ENCODE results near the gene VTCN1.

Gene VTCN1

DNA sequence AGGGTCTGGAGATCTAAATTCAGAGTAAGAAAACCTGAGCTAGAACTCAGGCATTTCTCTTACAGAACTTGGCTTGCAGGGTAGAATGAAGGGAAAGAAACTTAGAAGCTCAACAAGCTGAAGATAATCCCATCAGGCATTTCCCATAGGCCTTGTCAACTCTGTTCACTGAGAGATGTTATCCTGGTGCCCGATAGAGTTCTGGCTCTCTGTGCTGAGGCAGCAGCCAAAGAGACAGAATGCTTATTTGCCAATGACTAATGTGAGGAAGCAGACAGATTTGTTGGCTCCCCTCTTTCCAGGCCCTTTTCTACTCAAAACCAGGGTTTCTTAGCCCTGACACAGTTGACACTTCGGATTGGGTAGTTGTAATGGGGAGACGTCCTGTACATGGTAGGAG lies 66.9 kb downstream of the VTCN1 start:
- Histone ChIP-seq H3K27ac (ENCODE audit: low read length) (no peak overlapping the region), H3K27me3 (ENCODE audit: control insufficient read depth in 1 of 2, insufficient read depth in 2 of 2, low read length in 2 of 2) (peaks cover 0 to 2% of the 10 kb centered on the region in 2 donors), H3K36me3 (ENCODE audit: control insufficient read depth in 2 of 2, insufficient read depth in 2 of 2, low read length in 2 of 2) (no peaks in the 10 kb centered on the region), H3K9me3 (ENCODE audit: control insufficient read depth in 2 of 2, low read length in 2 of 2) (no peaks in the 10 kb centered on the region), H3K9ac (ENCODE audit: low read length in 2 of 2) (no peak overlapping the region), H3K4me1 (ENCODE audit: control insufficient read depth, insufficient read depth, low read length) (no peaks in the 10 kb centered on the region), H3K4me3 (ENCODE audit: low read length in 2 of 2) (no peak overlapping the region)

DNA sequence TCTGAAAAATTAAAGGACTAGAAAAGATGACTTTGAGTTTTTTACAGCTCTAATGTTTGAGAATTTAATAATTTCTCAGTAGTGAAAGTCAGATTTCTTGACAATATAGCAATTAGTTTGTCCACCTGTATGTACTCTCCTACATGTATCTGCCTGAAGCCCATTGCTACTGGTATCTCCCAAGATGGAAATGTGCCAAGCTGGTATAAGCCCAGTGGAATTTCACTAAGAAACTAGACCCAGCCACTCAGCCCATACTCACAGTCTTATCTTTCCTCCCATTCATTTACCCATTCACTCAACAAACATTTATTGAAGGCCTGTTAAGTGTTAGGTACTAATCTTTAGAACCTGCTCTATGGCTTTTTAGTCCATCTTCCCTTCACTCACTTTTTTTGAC lies 67.6 kb downstream of the VTCN1 start:
- Histone ChIP-seq H3K4me3 (ENCODE audit: low read length in 2 of 2) (no peak overlapping the region), H3K9me3 (ENCODE audit: control insufficient read depth in 2 of 2, low read length in 2 of 2) (no peaks in the 10 kb centered on the region), H3K27ac (ENCODE audit: low read length) (no peak overlapping the region), H3K36me3 (ENCODE audit: control insufficient read depth in 2 of 2, insufficient read depth in 2 of 2, low read length in 2 of 2) (no peaks in the 10 kb centered on the region), H3K27me3 (ENCODE audit: control insufficient read depth in 1 of 2, insufficient read depth in 2 of 2, low read length in 2 of 2) (peaks cover 0 to 2% of the 10 kb centered on the region in 2 donors), H3K4me1 (ENCODE audit: control insufficient read depth, insufficient read depth, low read length) (no peaks in the 10 kb centered on the region), H3K9ac (ENCODE audit: low read length in 2 of 2) (no peak overlapping the region)

DNA sequence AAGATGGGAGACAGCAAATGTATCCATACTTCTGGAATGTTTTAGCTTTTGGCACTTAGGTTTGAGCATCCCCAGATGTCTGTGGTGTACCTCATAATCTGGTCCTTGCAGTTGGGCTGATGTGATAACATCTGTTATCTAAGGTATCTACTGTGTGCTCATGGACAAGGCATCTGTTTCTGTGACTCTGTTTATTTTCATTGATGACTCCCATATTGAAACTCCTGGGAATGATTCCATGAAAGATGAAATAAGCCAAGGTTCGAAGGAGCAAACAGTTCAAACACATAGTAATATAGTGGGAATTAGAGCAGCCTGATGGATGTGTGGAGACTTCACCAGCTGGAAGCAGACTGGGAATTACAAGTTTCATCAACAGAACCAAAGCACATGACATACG lies 68.5 kb downstream of the VTCN1 start:
- Histone ChIP-seq H3K4me3 (ENCODE audit: low read length in 2 of 2) (no peak overlapping the region), H3K4me1 (ENCODE audit: control insufficient read depth, insufficient read depth, low read length) (no peaks in the 10 kb centered on the region), H3K36me3 (ENCODE audit: control insufficient read depth in 2 of 2, insufficient read depth in 2 of 2, low read length in 2 of 2) (no peaks in the 10 kb centered on the region), H3K27ac (ENCODE audit: low read length) (no peak overlapping the region), H3K9me3 (ENCODE audit: control insufficient read depth in 2 of 2, low read length in 2 of 2) (no peaks in the 10 kb centered on the region), H3K9ac (ENCODE audit: low read length in 2 of 2) (no peak overlapping the region), H3K27me3 (ENCODE audit: control insufficient read depth in 1 of 2, insufficient read depth in 2 of 2, low read length in 2 of 2) (peaks cover 0 to 2% of the 10 kb centered on the region in 2 donors)

DNA sequence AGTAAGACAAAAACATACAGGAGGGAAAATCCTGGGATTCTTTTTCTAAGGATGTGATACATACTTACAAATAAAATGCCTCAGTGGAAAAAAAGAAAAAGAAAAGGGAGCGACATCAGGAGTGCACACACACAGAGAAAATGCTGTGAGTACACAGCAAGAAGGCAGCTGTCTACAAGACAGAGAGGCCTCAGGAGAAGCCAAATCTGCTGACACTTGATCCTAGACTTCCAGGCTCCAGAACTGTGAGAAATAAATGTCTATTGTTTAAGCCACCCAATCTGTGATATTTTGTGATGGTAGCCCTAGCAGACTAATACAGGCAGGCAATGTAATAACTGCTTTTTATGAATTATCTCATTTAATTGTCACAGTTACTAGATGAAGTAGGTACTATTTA lies 72.2 kb downstream of the VTCN1 start:
- no peak overlapping the region for H3K27ac ChIP-seq (ENCODE audit: low read length)
- no peaks in the 10 kb centered on the region for H3K4me1 ChIP-seq (ENCODE audit: control insufficient read depth, insufficient read depth, low read length)
- no peaks in the 10 kb centered on the region for H3K9me3 ChIP-seq (ENCODE audit: control insufficient read depth in 2 of 2, low read length in 2 of 2)
- no peaks in the 10 kb centered on the region for H3K36me3 ChIP-seq (ENCODE audit: control insufficient read depth in 2 of 2, insufficient read depth in 2 of 2, low read length in 2 of 2)
- H3K9ac ChIP-seq (ENCODE audit: low read length in 2 of 2): no peak overlapping the region
- no peaks in the 10 kb centered on the region for H3K27me3 ChIP-seq (ENCODE audit: control insufficient read depth in 1 of 2, insufficient read depth in 2 of 2, low read length in 2 of 2)
- H3K4me3 ChIP-seq (ENCODE audit: low read length in 2 of 2): no peak overlapping the region

- Histone ChIP-seq H3K27ac (ENCODE audit: low read length) (no peak overlapping the region), H3K4me3 (ENCODE audit: low read length in 2 of 2) (no peak overlapping the region), H3K9ac (ENCODE audit: low read length in 2 of 2) (no peak overlapping the region), H3K4me1 (ENCODE audit: control insufficient read depth, insufficient read depth, low read length) (no peaks in the 10 kb centered on the region), H3K9me3 (ENCODE audit: control insufficient read depth in 2 of 2, low read length in 2 of 2) (no peaks in the 10 kb centered on the region), H3K27me3 (ENCODE audit: control insufficient read depth in 1 of 2, insufficient read depth in 2 of 2, low read length in 2 of 2) (no peaks in the 10 kb centered on the region), H3K36me3 (ENCODE audit: control insufficient read depth in 2 of 2, insufficient read depth in 2 of 2, low read length in 2 of 2) (no peaks in the 10 kb centered on the region)
Observed at GRCh38 chr1:117138106-117138505, 72.6 kb downstream of the VTCN1 start.

GRCh38 chr1:117137281-117137855 lies 73.4 kb downstream of the VTCN1 start:
- no peak overlapping the region for H3K4me3 ChIP-seq (ENCODE audit: low read length in 2 of 2)
- H3K4me1 ChIP-seq (ENCODE audit: control insufficient read depth, insufficient read depth, low read length): no peaks in the 10 kb centered on the region
- no peaks in the 10 kb centered on the region for H3K9me3 ChIP-seq (ENCODE audit: control insufficient read depth in 2 of 2, low read length in 2 of 2)
- no peaks in the 10 kb centered on the region for H3K36me3 ChIP-seq (ENCODE audit: control insufficient read depth in 2 of 2, insufficient read depth in 2 of 2, low read length in 2 of 2)
- H3K27ac ChIP-seq (ENCODE audit: low read length): no peak overlapping the region
- H3K27me3 ChIP-seq (ENCODE audit: control insufficient read depth in 1 of 2, insufficient read depth in 2 of 2, low read length in 2 of 2): no peaks in the 10 kb centered on the region
- H3K9ac ChIP-seq (ENCODE audit: low read length in 2 of 2): no peak overlapping the region

GRCh38 chr1:117136749-117137148 lies 74.0 kb downstream of the VTCN1 start:
- Histone ChIP-seq H3K27me3 (ENCODE audit: control insufficient read depth in 1 of 2, insufficient read depth in 2 of 2, low read length in 2 of 2) (no peaks in the 10 kb centered on the region), H3K36me3 (ENCODE audit: control insufficient read depth in 2 of 2, insufficient read depth in 2 of 2, low read length in 2 of 2) (no peaks in the 10 kb centered on the region), H3K9ac (ENCODE audit: low read length in 2 of 2) (no peak overlapping the region), H3K27ac (ENCODE audit: low read length) (no peak overlapping the region), H3K4me1 (ENCODE audit: control insufficient read depth, insufficient read depth, low read length) (no peaks in the 10 kb centered on the region), H3K4me3 (ENCODE audit: low read length in 2 of 2) (no peak overlapping the region), H3K9me3 (ENCODE audit: control insufficient read depth in 2 of 2, low read length in 2 of 2) (no peaks in the 10 kb centered on the region)

DNA sequence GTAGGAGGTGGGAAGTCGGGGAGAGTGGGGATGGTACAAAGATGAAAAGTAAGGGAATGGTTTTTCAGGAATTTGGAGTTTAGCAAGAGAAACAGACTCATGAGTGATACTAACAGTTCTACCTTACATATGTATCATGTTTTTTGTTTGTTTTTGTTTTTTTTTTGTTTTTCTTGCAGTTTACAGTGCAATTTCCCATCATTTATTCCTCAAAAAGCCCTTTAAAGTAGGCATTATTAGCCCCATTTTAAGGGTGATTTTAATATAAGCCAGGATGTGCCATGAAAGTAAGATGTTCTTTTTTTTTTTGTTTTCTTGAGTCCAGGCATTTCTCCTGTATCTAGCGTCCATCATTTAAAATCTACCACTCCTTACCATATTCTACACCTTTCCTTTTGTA lies 75.4 kb downstream of the VTCN1 start:
- Histone ChIP-seq H3K9ac (ENCODE audit: low read length in 2 of 2) (no peak overlapping the region), H3K4me1 (ENCODE audit: control insufficient read depth, insufficient read depth, low read length) (no peaks in the 10 kb centered on the region), H3K4me3 (ENCODE audit: low read length in 2 of 2) (no peak overlapping the region), H3K27me3 (ENCODE audit: control insufficient read depth in 1 of 2, insufficient read depth in 2 of 2, low read length in 2 of 2) (no peaks in the 10 kb centered on the region), H3K36me3 (ENCODE audit: control insufficient read depth in 2 of 2, insufficient read depth in 2 of 2, low read length in 2 of 2) (no peaks in the 10 kb centered on the region), H3K9me3 (ENCODE audit: control insufficient read depth in 2 of 2, low read length in 2 of 2) (no peaks in the 10 kb centered on the region), H3K27ac (ENCODE audit: low read length) (no peak overlapping the region)

GRCh38 chr1:117130526-117130925 lies 80.2 kb downstream of the VTCN1 start:
- Histone ChIP-seq H3K36me3 (ENCODE audit: control insufficient read depth in 2 of 2, insufficient read depth in 2 of 2, low read length in 2 of 2) (no peaks in the 10 kb centered on the region), H3K27me3 (ENCODE audit: control insufficient read depth in 1 of 2, insufficient read depth in 2 of 2, low read length in 2 of 2) (no peaks in the 10 kb centered on the region), H3K4me1 (ENCODE audit: control insufficient read depth, insufficient read depth, low read length) (no peaks in the 10 kb centered on the region), H3K27ac (ENCODE audit: low read length) (no peak overlapping the region), H3K9me3 (ENCODE audit: control insufficient read depth in 2 of 2, low read length in 2 of 2) (no peaks in the 10 kb centered on the region), H3K4me3 (ENCODE audit: low read length in 2 of 2) (no peak overlapping the region), H3K9ac (ENCODE audit: low read length in 2 of 2) (no peak overlapping the region)

DNA sequence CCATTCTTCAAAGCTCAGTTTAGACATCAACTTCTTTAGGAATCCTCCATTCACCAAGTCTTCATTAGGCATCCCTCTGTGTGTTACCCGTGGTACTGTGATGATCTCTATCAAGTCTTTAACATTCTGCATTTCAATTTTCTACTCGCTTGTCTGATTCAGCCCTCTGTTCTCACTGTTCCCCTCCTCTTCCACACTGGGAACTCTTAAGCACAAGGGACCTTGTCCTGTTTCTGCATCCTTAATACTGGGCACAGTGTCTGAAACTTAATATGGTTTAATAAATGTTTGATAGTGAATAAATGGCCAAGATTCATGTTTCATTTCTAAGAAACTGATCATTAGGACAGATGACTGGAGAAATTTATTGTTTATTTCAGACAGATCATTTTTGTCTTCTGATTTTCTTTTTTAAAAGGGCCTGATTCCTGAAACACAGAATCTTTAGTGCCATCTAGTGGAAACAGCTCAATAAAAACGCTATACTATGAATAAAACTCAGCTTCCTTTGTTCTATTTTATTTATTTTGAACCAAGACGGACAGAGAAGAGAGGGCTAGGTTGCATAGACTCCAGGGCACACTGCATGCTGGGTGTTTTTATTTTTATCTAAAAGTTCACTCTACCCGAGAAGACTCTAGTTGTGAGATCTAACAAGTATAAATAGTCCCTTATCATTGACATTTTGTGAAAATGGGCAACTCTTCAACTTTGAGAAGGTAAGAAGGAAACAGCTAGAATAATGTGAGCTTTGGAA lies 82.2 kb downstream of the VTCN1 start:
- Histone ChIP-seq H3K9me3 (ENCODE audit: control insufficient read depth in 2 of 2, low read length in 2 of 2) (no peaks in the 10 kb centered on the region), H3K4me1 (ENCODE audit: control insufficient read depth, insufficient read depth, low read length) (no peaks in the 10 kb centered on the region), H3K27ac (ENCODE audit: low read length) (no peak overlapping the region), H3K4me3 (ENCODE audit: low read length in 2 of 2) (no peak overlapping the region), H3K9ac (ENCODE audit: low read length in 2 of 2) (no peak overlapping the region), H3K36me3 (ENCODE audit: control insufficient read depth in 2 of 2, insufficient read depth in 2 of 2, low read length in 2 of 2) (no peaks in the 10 kb centered on the region), H3K27me3 (ENCODE audit: control insufficient read depth in 1 of 2, insufficient read depth in 2 of 2, low read length in 2 of 2) (no peaks in the 10 kb centered on the region)

GRCh38 chr1:117127795-117128194 lies 82.9 kb downstream of the VTCN1 start:
- Histone ChIP-seq H3K4me3 (ENCODE audit: low read length in 2 of 2) (no peak overlapping the region), H3K27me3 (ENCODE audit: control insufficient read depth in 1 of 2, insufficient read depth in 2 of 2, low read length in 2 of 2) (no peaks in the 10 kb centered on the region), H3K27ac (ENCODE audit: low read length) (no peak overlapping the region), H3K4me1 (ENCODE audit: control insufficient read depth, insufficient read depth, low read length) (no peaks in the 10 kb centered on the region), H3K9me3 (ENCODE audit: control insufficient read depth in 2 of 2, low read length in 2 of 2) (no peaks in the 10 kb centered on the region), H3K9ac (ENCODE audit: low read length in 2 of 2) (no peak overlapping the region), H3K36me3 (ENCODE audit: control insufficient read depth in 2 of 2, insufficient read depth in 2 of 2, low read length in 2 of 2) (no peaks in the 10 kb centered on the region)

Data from stomach smooth muscle (tissue), 2 donors.